CD14-positive monocyte (primary cell): ENCODE data around the gene SMAGP. TPM values are rescaled to one million over a fixed set of nuclear protein-coding genes. Genes with fewer than 3 reads are reported as not detected.
A peak's percentile ranks its signal among the peaks of the same experiment; 100 is the strongest.

Experiments
- DNase-seq, 3 donors: peaks; one replicate each; pipeline ENCODE4 v3.0.0-alpha.2; 2011 to 2022
- H2AFZ ChIP-seq: 2 replicates; pipeline ENCODE4 v1.6.0; 2012; ENCODE audit warnings: mild to moderate bottlenecking, low read depth, low read length, inconsistent platforms; ENCODE audit not compliant: insufficient read depth, poor library complexity, severe bottlenecking
- H3K27ac ChIP-seq, 2 donors: 1 replicate in 1 of 2; 2 replicates in 1 of 2; pipeline ENCODE4 v1.5.1; 2012 to 2013; ENCODE audit warnings: low read length in 2 of 2, control low read depth in 1 of 2, inconsistent platforms in 1 of 2, low read depth in 1 of 2, mild to moderate bottlenecking in 1 of 2
- H3K27me3 ChIP-seq, 2 donors: one replicate each; pipeline versions ENCODE4 v1.6.0 to v1.6.1; 2011 to 2013; ENCODE audit warnings: low read length in 2 of 2; ENCODE audit not compliant: control insufficient read depth in 2 of 2, insufficient read depth in 2 of 2
- H3K36me3 ChIP-seq, 2 donors: replicated peaks in 1 of 2; 1 replicate in 1 of 2; 2 replicates in 1 of 2; pipeline versions ENCODE4 v1.5.1 to v1.6.1; 2012 to 2013; ENCODE audit warnings: low read length in 2 of 2, control low read depth in 1 of 2, inconsistent platforms in 1 of 2, mild to moderate bottlenecking in 1 of 2; ENCODE audit not compliant: insufficient read depth in 2 of 2, control insufficient read depth in 1 of 2
- H3K4me1 ChIP-seq, 2 donors: 1 replicate in 1 of 2; 2 replicates in 1 of 2; pipeline versions ENCODE4 v1.5.1 to v1.6.1; 2012 to 2013; ENCODE audit warnings: low read length in 2 of 2, control low read depth in 1 of 2, inconsistent platforms in 1 of 2, mild to moderate bottlenecking in 1 of 2, moderate library complexity in 1 of 2; ENCODE audit not compliant: insufficient read depth in 2 of 2, control insufficient read depth in 1 of 2
- H3K4me2 ChIP-seq: replicated peaks from 2 replicates; pipeline ENCODE3; 2012; ENCODE audit warnings: low read length, moderate library complexity, mild to moderate bottlenecking; ENCODE audit not compliant: poor library complexity, severe bottlenecking; ENCODE audit errors: extremely low read depth
- H3K4me3 ChIP-seq, 3 experiments: fragments of 200-600 bp in 1 of 3; sonication (generic) in 1 of 3; replicated peaks in 1 of 3; 1 replicate in 2 of 3; 2 replicates in 1 of 3; pipeline ENCODE4 v1.5.1; 2011 to 2013; ENCODE audit warnings: low read length in 3 of 3, mild to moderate bottlenecking in 3 of 3, control low read depth in 2 of 3, low read depth in 2 of 3, inconsistent platforms in 1 of 3, moderate library complexity in 1 of 3
- H3K79me2 ChIP-seq: 2 replicates; pipeline ENCODE4 v1.6.0; 2012; ENCODE audit warnings: mild to moderate bottlenecking, control low read depth, inconsistent platforms, low read length, moderate library complexity; ENCODE audit not compliant: insufficient read depth
- H3K9ac ChIP-seq: 2 replicates; pipeline ENCODE4 v1.6.0; 2017; ENCODE audit warnings: low read length, mild to moderate bottlenecking; ENCODE audit not compliant: insufficient read depth, poor library complexity, severe bottlenecking
- H3K9me3 ChIP-seq, 2 donors: replicated peaks in 1 of 2; 1 replicate in 1 of 2; 2 replicates in 1 of 2; pipeline versions ENCODE4 v1.5.1 to v1.6.1; 2012 to 2013; ENCODE audit warnings: low read length in 2 of 2, control low read depth in 1 of 2; ENCODE audit not compliant: control insufficient read depth in 1 of 2, insufficient read depth in 1 of 2
- H4K20me1 ChIP-seq: 2 replicates; pipeline ENCODE4 v1.6.0; 2012; ENCODE audit warnings: mild to moderate bottlenecking, low read length, control low read depth, moderate library complexity; ENCODE audit not compliant: insufficient read depth
- H3K27ac Mint-ChIP-seq, 7 donors: one replicate each; pipeline ENCODE4 v1.8.0; 2020; ENCODE audit warnings: mild to moderate bottlenecking in 7 of 7, mixed read lengths in 7 of 7, moderate library complexity in 6 of 7, inconsistent platforms in 2 of 7
- H3K27me3 Mint-ChIP-seq, 3 donors: one replicate each; pipeline ENCODE4 v1.8.0; 2021 to 2022; ENCODE audit warnings: low read depth in 3 of 3, mild to moderate bottlenecking in 3 of 3, mixed read lengths in 3 of 3, moderate library complexity in 3 of 3, inconsistent platforms in 1 of 3
- H3K36me3 Mint-ChIP-seq, 2 donors: one replicate each; pipeline ENCODE4 v1.8.0; 2020; ENCODE audit warnings: mixed read lengths in 2 of 2, inconsistent platforms in 1 of 2, mild to moderate bottlenecking in 1 of 2
- H3K4me1 Mint-ChIP-seq: one replicate; pipeline ENCODE4 v1.8.0; 2020; ENCODE audit warnings: mild to moderate bottlenecking, mixed read lengths
- H3K4me3 Mint-ChIP-seq, 2 donors: one replicate each; pipeline ENCODE4 v1.8.0; 2020; ENCODE audit warnings: mild to moderate bottlenecking in 2 of 2, mixed read lengths in 2 of 2, moderate library complexity in 1 of 2
- H3K9me3 Mint-ChIP-seq, 7 donors: one replicate each; pipeline ENCODE4 v1.8.0; 2020 to 2022; ENCODE audit warnings: mixed read lengths in 7 of 7, mild to moderate bottlenecking in 6 of 7, moderate library complexity in 6 of 7, inconsistent platforms in 2 of 7
- WGBS: methylation state at CpG from one replicate; pipeline ENCODE4 v1.1.5; 2013; ENCODE audit warnings: missing lambda C conversion rate; ENCODE audit not compliant: insufficient coverage; 5-methylcytosine and 5-hydroxymethylcytosine counted together
- intact Hi-C, 2 donors: fragments of 100-400 bp; cut with micrococcal nuclease; formaldehyde crosslinking; loops; one replicate each; pipeline versions ENCODE4 v1.15.0 to v1.15.1; 2023
- polyA plus RNA-seq, 3 donors: library from polyadenylated mRNA; depleted of rRNA in 1 of 3; unstranded in 2 of 3; stranded (reverse) in 1 of 3; fragments of 300-500 nt in 2 of 3; fragments of >200 nt in 1 of 3; fragmentation: Illumina TruSeq in 2 of 3; gene quantifications; 1 replicate in 2 of 3; 2 replicates in 1 of 3; pipeline ENCODE4 v1.2.3, GENCODE V29; 2012 to 2021
- TF ChIP-seq, protein P1 (sequence below): fragments of 200-600 bp; IDR thresholded peaks from one replicate; pipeline ENCODE4 v1.8.0; 2022; ENCODE audit warnings: antibody characterized with exemption, mild to moderate bottlenecking

The SMAGP gene
- polyA plus RNA-seq, 3 donors: 2.6 to 6.6 (median 3.0) TPM

DNA sequence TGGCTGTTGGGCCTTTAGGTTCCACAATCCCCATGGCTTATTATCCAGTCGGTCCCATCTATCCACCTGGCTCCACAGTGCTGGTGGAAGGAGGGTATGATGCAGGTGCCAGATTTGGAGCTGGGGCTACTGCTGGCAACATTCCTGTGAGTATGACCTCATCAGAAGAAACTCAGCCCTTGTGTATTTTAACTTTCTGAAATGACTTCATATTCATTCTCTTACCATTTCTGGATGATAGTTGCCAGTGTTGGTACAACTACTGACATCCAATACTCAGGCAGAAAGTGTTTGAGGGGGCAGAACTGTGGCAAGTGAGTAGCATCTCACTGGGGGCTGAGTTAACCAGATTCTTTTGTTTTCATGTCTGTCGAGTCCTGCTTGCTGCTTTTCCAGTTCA is 29.2 kb downstream of the SMAGP start:
- H3K27me3 ChIP-seq: no peaks in the 10 kb centered on the region
- peak overlapping the region; percentile 26 to 92 for H3K4me3 Mint-ChIP-seq
- peak overlapping the region; percentile 75 to 100 (median 98) for H3K27ac Mint-ChIP-seq
- peak overlapping the region; percentile 24 to 45 for H3K27ac ChIP-seq
- H3K9ac ChIP-seq: no peak overlapping the region
- no peak for DNase-seq
- peaks cover 63% of the 10 kb centered on the region for H3K4me1 Mint-ChIP-seq
- peaks cover 70 to 73% of the 10 kb centered on the region in 2 donors for H3K4me1 ChIP-seq
- peak overlapping the region; percentile 90 for H3K4me2 ChIP-seq
- no peak overlapping the region for H2AFZ ChIP-seq
- peak overlapping the region in 1 of 3 experiments; percentile 94 for H3K4me3 ChIP-seq
- peaks cover 50% of the 10 kb centered on the region for H3K79me2 ChIP-seq
- H3K36me3 ChIP-seq: peaks cover 28 to 33% of the 10 kb centered on the region in 2 donors
- WGBS: no CpG with 5 or more reads among the region's 2 CpGs
- H3K9me3 Mint-ChIP-seq: peaks cover 0 to 3% (median 0%) of the 10 kb centered on the region in 7 donors
- peaks cover 0 to 4% (median 0%) of the 10 kb centered on the region in 3 donors for H3K27me3 Mint-ChIP-seq
- intact Hi-C loops: loop anchor here in 1 of 2 donors (10.0 kb wide), 3 partner anchors 66 to 196 kb away; partner anchors contain the start of genes CSRNP2, LETMD1 and TFCP2
- H3K36me3 Mint-ChIP-seq: peaks cover 41 to 58% of the 10 kb centered on the region in 2 donors
- H4K20me1 ChIP-seq: peaks cover 10% of the 10 kb centered on the region
- H3K9me3 ChIP-seq: no peaks in the 10 kb centered on the region
- TF ChIP-seq, protein P1, sequence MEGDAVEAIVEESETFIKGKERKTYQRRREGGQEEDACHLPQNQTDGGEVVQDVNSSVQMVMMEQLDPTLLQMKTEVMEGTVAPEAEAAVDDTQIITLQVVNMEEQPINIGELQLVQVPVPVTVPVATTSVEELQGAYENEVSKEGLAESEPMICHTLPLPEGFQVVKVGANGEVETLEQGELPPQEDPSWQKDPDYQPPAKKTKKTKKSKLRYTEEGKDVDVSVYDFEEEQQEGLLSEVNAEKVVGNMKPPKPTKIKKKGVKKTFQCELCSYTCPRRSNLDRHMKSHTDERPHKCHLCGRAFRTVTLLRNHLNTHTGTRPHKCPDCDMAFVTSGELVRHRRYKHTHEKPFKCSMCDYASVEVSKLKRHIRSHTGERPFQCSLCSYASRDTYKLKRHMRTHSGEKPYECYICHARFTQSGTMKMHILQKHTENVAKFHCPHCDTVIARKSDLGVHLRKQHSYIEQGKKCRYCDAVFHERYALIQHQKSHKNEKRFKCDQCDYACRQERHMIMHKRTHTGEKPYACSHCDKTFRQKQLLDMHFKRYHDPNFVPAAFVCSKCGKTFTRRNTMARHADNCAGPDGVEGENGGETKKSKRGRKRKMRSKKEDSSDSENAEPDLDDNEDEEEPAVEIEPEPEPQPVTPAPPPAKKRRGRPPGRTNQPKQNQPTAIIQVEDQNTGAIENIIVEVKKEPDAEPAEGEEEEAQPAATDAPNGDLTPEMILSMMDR: no peak

GRCh38 chr12:51238510-51239334 is 31.5 kb downstream of the SMAGP start, which contains the start of gene DAZAP2:
Gene DAZAP2, plus strand, starts transcription at chr12:51238826. Its CDS starts 82 bp downstream, at chr12:51238908.
- Histone ChIP-seq H3K36me3 (peaks cover 19 to 25% of the 10 kb centered on the region in 2 donors), H3K4me3 (peak within 1 kb of the TSS; percentile 65 to 94 (median 93)), H4K20me1 (peaks cover 10% of the 10 kb centered on the region), H3K79me2 (peaks cover 34% of the 10 kb centered on the region), H3K27me3 (no peaks in the 10 kb centered on the region), H3K27ac (peak within 1 kb of the TSS; percentile 99 to 100), H3K4me1 (peaks cover 48 to 51% of the 10 kb centered on the region in 2 donors), H3K9me3 (no peaks in the 10 kb centered on the region), H3K9ac (peak within 1 kb of the TSS; percentile 100), H2AFZ (peak within 1 kb of the TSS; percentile 84), H3K4me2 (peak within 1 kb of the TSS; percentile 90)
- under 1% methylated on average over 56 of the region's 70 CpGs for WGBS
- H3K36me3 Mint-ChIP-seq: peaks cover 30 to 37% of the 10 kb centered on the region in 2 donors
- peaks cover 0 to 3% (median 0%) of the 10 kb centered on the region in 7 donors for H3K9me3 Mint-ChIP-seq
- TF ChIP-seq, protein P1: peak; percentile 20
- peak; percentile 95 to 97 (median 96) for DNase-seq
- peaks cover 43% of the 10 kb centered on the region for H3K4me1 Mint-ChIP-seq
- peak within 1 kb of the TSS; percentile 92 to 97 for H3K4me3 Mint-ChIP-seq
- H3K27ac Mint-ChIP-seq: peak within 1 kb of the TSS; percentile 97 to 100 (median 100)
- peaks cover 0 to 2% (median 2%) of the 10 kb centered on the region in 3 donors for H3K27me3 Mint-ChIP-seq
- intact Hi-C loops: loop anchor here in 1 of 2 donors (2.0 to 10.0 kb wide), 2 partner anchors 20 to 64 kb away; partner anchors contain the start of genes POU6F1 and TFCP2
